ENCODE data around the gene PIKFYVE. TPM values are rescaled to one million over a fixed set of nuclear protein-coding genes. Genes with fewer than 3 reads are reported as not detected.
"Not testable (repeated sequence)": the region's sequence is repeated elsewhere in the genome, so short reads cannot be mapped to it uniquely, and the experiment has no call there.

The PIKFYVE gene
- 34.2 and 36.6 TPM in 2 replicates for total RNA-seq (2014; rRNA removed; shearing (Covaris generic))

GRCh38 chr2:208265801-208266552 is at the start of gene PIKFYVE:
Gene PIKFYVE (plus strand): TSS chr2:208266255. CDS start chr2:208271520, 5,265 bp downstream.
- no peaks in the 10 kb centered on the region for H3K4me1 ChIP-seq
- peak within 1 kb of the TSS; percentile 72 for H3K4me3 ChIP-seq
- H3K9me3 ChIP-seq (replicated peaks): no peaks in the 10 kb centered on the region; the same call in 1 of the 2 replicates
- H3K27ac ChIP-seq: peak within 1 kb of the TSS; percentile 50
- no peaks in the 10 kb centered on the region for H3K27me3 ChIP-seq
- H3K36me3 ChIP-seq: peaks cover under 1% of the 10 kb centered on the region; the same call in 1 of the 2 replicates
- DNase-seq: peak; percentile 98

GRCh38 chr2:208221873-208222272 is 44.2 kb upstream of the PIKFYVE start:
- not testable (repeated sequence) for H3K9me3 ChIP-seq (replicated peaks); H3K36me3 ChIP-seq; H3K4me3 ChIP-seq; H3K4me1 ChIP-seq; H3K27me3 ChIP-seq; H3K27ac ChIP-seq; DNase-seq

- no peaks in the 10 kb centered on the region for H3K4me1 ChIP-seq
- H3K4me3 ChIP-seq: no peak overlapping the region
- no peaks in the 10 kb centered on the region for H3K9me3 ChIP-seq (replicated peaks)
- H3K36me3 ChIP-seq: no peaks in the 10 kb centered on the region
- DNase-seq: no peak
- no peaks in the 10 kb centered on the region for H3K27me3 ChIP-seq
- no peak overlapping the region for H3K27ac ChIP-seq
These were observed 43.7 kb upstream of the PIKFYVE start for GRCh38 chr2:208222351-208222750.

- DNase-seq: no peak
These were observed 41.3 kb upstream of the PIKFYVE start for GRCh38 chr2:208224802-208225201.

GRCh38 chr2:208227581-208228232 is 38.3 kb upstream of the PIKFYVE start:
- Histone ChIP-seq H3K27me3 (no peaks in the 10 kb centered on the region), H3K4me3 (no peak overlapping the region), H3K4me1 (no peaks in the 10 kb centered on the region), H3K9me3 (replicated peaks) (no peaks in the 10 kb centered on the region), H3K27ac (no peak overlapping the region), H3K36me3 (no peaks in the 10 kb centered on the region)
- DNase-seq: no peak

More at GRCh38 chr2:208224802-208225201, 41.3 kb upstream of the PIKFYVE start:
- H3K27ac ChIP-seq: no peak overlapping the region
- no peaks in the 10 kb centered on the region for H3K4me1 ChIP-seq
- no peaks in the 10 kb centered on the region for H3K36me3 ChIP-seq
- H3K9me3 ChIP-seq (replicated peaks): no peaks in the 10 kb centered on the region
- H3K4me3 ChIP-seq: no peak overlapping the region
- no peaks in the 10 kb centered on the region for H3K27me3 ChIP-seq

- no peaks in the 10 kb centered on the region for H3K36me3 ChIP-seq
- H3K4me3 ChIP-seq: no peak overlapping the region
- DNase-seq: no peak
- no peak overlapping the region for H3K27ac ChIP-seq
- H3K27me3 ChIP-seq: no peaks in the 10 kb centered on the region
- no peaks in the 10 kb centered on the region for H3K9me3 ChIP-seq (replicated peaks)
- H3K4me1 ChIP-seq: no peaks in the 10 kb centered on the region
These were observed 37.6 kb upstream of the PIKFYVE start for GRCh38 chr2:208228476-208228875.

- DNase-seq: no peak
- H3K27me3 ChIP-seq: no peaks in the 10 kb centered on the region
These were observed 31.3 kb upstream of the PIKFYVE start for GRCh38 chr2:208234786-208235185.

GRCh38 chr2:208235860-208236259 is 30.2 kb upstream of the PIKFYVE start:
- no peak for DNase-seq
- no peaks in the 10 kb centered on the region for H3K9me3 ChIP-seq (replicated peaks)
- H3K27ac ChIP-seq: no peak overlapping the region

More at GRCh38 chr2:208234786-208235185, 31.3 kb upstream of the PIKFYVE start:
- H3K27ac ChIP-seq: no peak overlapping the region
- no peaks in the 10 kb centered on the region for H3K9me3 ChIP-seq (replicated peaks)
- H3K4me1 ChIP-seq: no peaks in the 10 kb centered on the region
- peaks cover 10% of the 10 kb centered on the region; the same call in 1 of the 2 replicates for H3K36me3 ChIP-seq
- H3K4me3 ChIP-seq: no peak overlapping the region

GRCh38 chr2:208239770-208240493 is 26.1 kb upstream of the PIKFYVE start:
- Histone ChIP-seq H3K4me1 (no peaks in the 10 kb centered on the region), H3K9me3 (replicated peaks) (no peaks in the 10 kb centered on the region), H3K36me3 (peaks cover 29% of the 10 kb centered on the region), H3K27ac (no peak overlapping the region), H3K4me3 (no peak overlapping the region), H3K27me3 (no peaks in the 10 kb centered on the region)
- DNase-seq: no peak

More at GRCh38 chr2:208235860-208236259, 30.2 kb upstream of the PIKFYVE start:
- no peaks in the 10 kb centered on the region for H3K4me1 ChIP-seq
- peaks cover 11% of the 10 kb centered on the region; the same call in 1 of the 2 replicates for H3K36me3 ChIP-seq
- no peak overlapping the region for H3K4me3 ChIP-seq
- no peaks in the 10 kb centered on the region for H3K27me3 ChIP-seq

GRCh38 chr2:208240619-208241209 is 25.3 kb upstream of the PIKFYVE start:
- DNase-seq: no peak
- no peaks in the 10 kb centered on the region for H3K4me1 ChIP-seq
- H3K27ac ChIP-seq: no peak overlapping the region
- no peak overlapping the region for H3K4me3 ChIP-seq
- H3K36me3 ChIP-seq: peaks cover 31% of the 10 kb centered on the region
- no peaks in the 10 kb centered on the region for H3K27me3 ChIP-seq
- no peaks in the 10 kb centered on the region for H3K9me3 ChIP-seq (replicated peaks)

- Histone ChIP-seq H3K36me3 (peaks cover 30% of the 10 kb centered on the region), H3K27me3 (no peaks in the 10 kb centered on the region)
These were observed 21.6 kb upstream of the PIKFYVE start for GRCh38 chr2:208244422-208244821.

GRCh38 chr2:208245746-208246145 is 20.3 kb upstream of the PIKFYVE start:
- no peak for DNase-seq
- no peak overlapping the region for H3K27ac ChIP-seq
- H3K27me3 ChIP-seq: no peaks in the 10 kb centered on the region
- H3K4me1 ChIP-seq: no peaks in the 10 kb centered on the region
- H3K9me3 ChIP-seq (replicated peaks): no peaks in the 10 kb centered on the region
- peaks cover 35% of the 10 kb centered on the region for H3K36me3 ChIP-seq
- no peak overlapping the region for H3K4me3 ChIP-seq

More at GRCh38 chr2:208244422-208244821, 21.6 kb upstream of the PIKFYVE start:
- Histone ChIP-seq H3K4me1 (no peaks in the 10 kb centered on the region), H3K4me3 (no peak overlapping the region), H3K9me3 (replicated peaks) (no peaks in the 10 kb centered on the region), H3K27ac (no peak overlapping the region)
- DNase-seq: no peak

GRCh38 chr2:208248601-208249000 is 17.5 kb upstream of the PIKFYVE start:
- no peaks in the 10 kb centered on the region for H3K27me3 ChIP-seq
- DNase-seq: no peak
- H3K36me3 ChIP-seq: peaks cover 30% of the 10 kb centered on the region
- no peaks in the 10 kb centered on the region for H3K9me3 ChIP-seq (replicated peaks)
- H3K27ac ChIP-seq: no peak overlapping the region
- H3K4me3 ChIP-seq: no peak overlapping the region
- no peaks in the 10 kb centered on the region for H3K4me1 ChIP-seq

- no peak for DNase-seq
- H3K4me1 ChIP-seq: no peaks in the 10 kb centered on the region
These were observed 16.8 kb upstream of the PIKFYVE start for GRCh38 chr2:208249296-208249695.

More at GRCh38 chr2:208249296-208249695, 16.8 kb upstream of the PIKFYVE start:
- Histone ChIP-seq H3K9me3 (replicated peaks) (no peaks in the 10 kb centered on the region), H3K27me3 (no peaks in the 10 kb centered on the region), H3K4me3 (no peak overlapping the region), H3K36me3 (peaks cover 27% of the 10 kb centered on the region), H3K27ac (no peak overlapping the region)

Data from SJCRH30 (cell line).